ENCODE results near the gene GMDS. TPM values are rescaled to one million over a fixed set of nuclear protein-coding genes. Genes with fewer than 3 reads are reported as not detected.

The GMDS gene
- total and polyA plus RNA-seq, 2 experiments from 2014 or later, result 3.0 to 12.6 TPM

DNA sequence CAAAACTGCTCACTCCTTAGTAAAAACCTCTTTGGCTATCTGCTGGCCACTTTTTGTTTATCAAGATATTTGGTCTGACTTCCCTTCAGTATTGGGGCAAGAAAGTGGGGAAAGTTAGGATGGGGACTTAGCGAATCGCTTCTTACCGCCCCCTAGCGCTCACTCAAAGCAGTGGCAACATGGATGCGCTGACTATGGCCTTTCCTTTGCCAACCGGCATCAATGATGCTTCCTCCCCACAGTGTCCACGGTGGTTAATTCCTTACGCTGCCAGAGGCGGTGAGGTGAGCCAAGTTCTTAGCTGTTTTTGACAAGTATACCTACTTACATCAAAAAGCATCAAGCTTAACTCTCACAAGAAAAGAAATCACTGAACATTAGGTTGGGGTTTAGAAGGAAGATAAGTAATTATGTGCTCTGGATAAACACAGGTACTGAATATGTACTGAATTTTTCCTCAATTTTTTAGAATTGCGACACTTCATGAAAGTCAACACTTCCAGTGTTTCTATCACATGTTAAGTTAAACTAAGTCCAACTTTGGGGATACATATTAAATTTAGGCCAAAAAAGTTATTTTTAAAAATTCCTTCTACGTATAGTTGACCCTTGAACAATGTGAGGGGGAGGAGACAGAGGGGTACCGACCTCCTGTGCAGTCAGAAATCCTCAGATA, 86.7 kb downstream of the GMDS start:
- Histone ChIP-seq H3K4me1 (ENCODE audit: insufficient read depth) (peaks cover 38% of the 10 kb centered on the region), H3K27me3 (replicated peaks; ENCODE audit: insufficient read depth) (no peaks in the 10 kb centered on the region), H3F3A (ENCODE audit: insufficient read depth) (peaks cover 26% of the 10 kb centered on the region), H3K27ac (no peak overlapping the region), H3K9me2 (ENCODE audit: insufficient read depth) (no peaks in the 10 kb centered on the region), H3K79me2 (ENCODE audit: insufficient read depth) (no peaks in the 10 kb centered on the region), H2AFZ (no peak overlapping the region), H3K36me3 (ENCODE audit: low read depth) (no peaks in the 10 kb centered on the region), H3K4me3 (no peak overlapping the region), H3K9ac (no peak overlapping the region), H3K9me3 (ENCODE audit: low read depth) (no peaks in the 10 kb centered on the region), H3K4me2 (ENCODE audit: unreplicated experiment) (peak overlapping the region; percentile 46), H4K20me1 (ENCODE audit: insufficient read depth) (no peaks in the 10 kb centered on the region)
- in situ Hi-C loops (cut with MboI), result no loop called here
- WGBS, 2 experiments (ENCODE audit: low coverage in 1 of 2, low lambda C conversion rate in 2 of 2, missing lambda C conversion rate in 2 of 2), result 58 to 69% methylated on average over 12 of the region's 12 CpGs
- TF ChIP-seq EZH2 (IDR thresholded peaks at IDR 0.05; ENCODE audit: insufficient read depth, poor library complexity, severe bottlenecking), result no peak
- TF ChIP-seq EZH2phosphoT487 (IDR thresholded peaks at IDR 0.05; ENCODE audit: insufficient read depth, low read depth), result no peak
- DNase-seq, result peak; percentile 52

DNA sequence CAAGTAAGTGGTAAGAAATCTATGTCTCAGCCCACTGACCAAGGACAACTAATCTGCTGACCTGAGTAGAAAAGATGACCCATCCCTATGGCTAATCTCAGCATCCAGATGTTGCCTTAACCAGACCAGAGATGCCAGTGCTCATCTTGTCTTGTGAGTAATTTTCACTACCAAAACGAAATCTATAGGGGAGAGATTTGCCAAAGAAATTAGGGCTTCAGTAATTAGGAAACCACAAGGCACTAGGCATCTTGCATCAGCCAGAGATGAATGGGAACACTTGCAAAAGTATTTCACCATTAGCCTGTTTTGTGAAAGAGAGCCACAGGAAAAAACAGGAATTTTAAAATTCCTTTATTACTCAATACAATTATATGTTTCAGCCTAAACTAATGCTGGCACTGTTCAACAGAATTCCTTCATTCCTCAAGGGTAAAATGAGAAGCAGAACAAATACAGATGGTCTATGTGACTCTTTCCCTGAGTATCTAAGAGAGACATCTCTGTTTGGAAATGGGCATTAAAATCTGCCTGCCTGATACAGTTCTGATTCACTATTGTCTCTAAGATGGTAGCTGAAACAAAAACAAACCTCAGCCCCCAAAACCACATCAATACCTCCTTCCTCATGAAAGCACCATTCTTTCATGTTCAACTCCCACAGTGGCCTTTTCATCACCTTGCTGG, 87.8 kb downstream of the GMDS start:
- Histone ChIP-seq H3K9ac (0 out of 2 replicates have a peak overlapping the region, but pooled peaks have one; percentile 3), H3K79me2 (ENCODE audit: insufficient read depth) (no peaks in the 10 kb centered on the region), H3K4me3 (no peak overlapping the region), H3K27me3 (replicated peaks; ENCODE audit: insufficient read depth) (no peaks in the 10 kb centered on the region), H3K9me2 (ENCODE audit: insufficient read depth) (no peaks in the 10 kb centered on the region), H4K20me1 (ENCODE audit: insufficient read depth) (no peaks in the 10 kb centered on the region), H3K4me2 (ENCODE audit: unreplicated experiment) (peak overlapping the region; percentile 46), H3K36me3 (ENCODE audit: low read depth) (no peaks in the 10 kb centered on the region), H2AFZ (no peak overlapping the region), H3K9me3 (ENCODE audit: low read depth) (no peaks in the 10 kb centered on the region), H3K4me1 (ENCODE audit: insufficient read depth) (peaks cover 35% of the 10 kb centered on the region), H3K27ac (peak overlapping the region; percentile 60), H3F3A (ENCODE audit: insufficient read depth) (peaks cover 26% of the 10 kb centered on the region)
- WGBS, 2 experiments (ENCODE audit: low coverage in 1 of 2, low lambda C conversion rate in 2 of 2, missing lambda C conversion rate in 2 of 2), result 0% methylated on average over 1 of the region's 1 CpG
- DNase-seq, result peak; percentile 87
- in situ Hi-C loops (cut with MboI), result no loop called here
- no peak for TF ChIP-seq EZH2 (IDR thresholded peaks at IDR 0.05; ENCODE audit: insufficient read depth, poor library complexity, severe bottlenecking)
- TF ChIP-seq EZH2phosphoT487 (IDR thresholded peaks at IDR 0.05; ENCODE audit: insufficient read depth, low read depth), result peak; percentile 91

DNA sequence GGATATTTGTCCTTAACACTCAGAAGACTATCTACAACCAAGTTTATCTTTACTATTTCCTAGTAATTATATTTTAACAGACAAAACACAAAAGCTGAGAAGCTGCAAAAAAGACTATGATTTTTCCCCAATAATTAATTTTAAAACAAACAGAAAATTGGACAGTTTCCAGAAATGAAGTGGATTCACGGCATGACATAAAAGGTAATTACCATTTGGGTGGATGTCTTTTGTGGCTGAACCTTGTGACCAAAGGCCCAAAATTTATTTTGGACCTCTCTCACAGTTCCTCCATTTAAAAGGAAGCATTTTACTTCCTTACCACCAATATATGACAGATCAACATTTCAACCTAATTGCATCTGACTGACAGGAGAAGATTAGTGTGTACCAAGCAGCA, 90.2 kb downstream of the GMDS start:
- no peaks in the 10 kb centered on the region for H3K36me3 ChIP-seq (ENCODE audit: low read depth)
- no peak overlapping the region for H2AFZ ChIP-seq
- no peaks in the 10 kb centered on the region for H4K20me1 ChIP-seq (ENCODE audit: insufficient read depth)
- no peak for TF ChIP-seq EZH2 (IDR thresholded peaks at IDR 0.05; ENCODE audit: insufficient read depth, poor library complexity, severe bottlenecking)
- TF ChIP-seq EZH2phosphoT487 (IDR thresholded peaks at IDR 0.05; ENCODE audit: insufficient read depth, low read depth), result no peak
- no peak overlapping the region for H3K27ac ChIP-seq
- DNase-seq, result no peak
- H3K79me2 ChIP-seq (ENCODE audit: insufficient read depth), result no peaks in the 10 kb centered on the region
- peaks cover 26% of the 10 kb centered on the region for H3F3A ChIP-seq (ENCODE audit: insufficient read depth)
- H3K4me3 ChIP-seq, result no peak overlapping the region
- in situ Hi-C loops (cut with MboI), result no loop called here
- H3K4me2 ChIP-seq (ENCODE audit: unreplicated experiment), result no peak overlapping the region
- peaks cover 23% of the 10 kb centered on the region for H3K4me1 ChIP-seq (ENCODE audit: insufficient read depth)
- H3K9ac ChIP-seq, result no peak overlapping the region
- H3K9me2 ChIP-seq (ENCODE audit: insufficient read depth), result no peaks in the 10 kb centered on the region
- WGBS, 2 experiments (ENCODE audit: low coverage in 1 of 2, low lambda C conversion rate in 2 of 2, missing lambda C conversion rate in 2 of 2), result 98 to 100% methylated on average over 1 of the region's 1 CpG
- H3K27me3 ChIP-seq (replicated peaks; ENCODE audit: insufficient read depth), result no peaks in the 10 kb centered on the region
- no peaks in the 10 kb centered on the region for H3K9me3 ChIP-seq (ENCODE audit: low read depth)

DNA sequence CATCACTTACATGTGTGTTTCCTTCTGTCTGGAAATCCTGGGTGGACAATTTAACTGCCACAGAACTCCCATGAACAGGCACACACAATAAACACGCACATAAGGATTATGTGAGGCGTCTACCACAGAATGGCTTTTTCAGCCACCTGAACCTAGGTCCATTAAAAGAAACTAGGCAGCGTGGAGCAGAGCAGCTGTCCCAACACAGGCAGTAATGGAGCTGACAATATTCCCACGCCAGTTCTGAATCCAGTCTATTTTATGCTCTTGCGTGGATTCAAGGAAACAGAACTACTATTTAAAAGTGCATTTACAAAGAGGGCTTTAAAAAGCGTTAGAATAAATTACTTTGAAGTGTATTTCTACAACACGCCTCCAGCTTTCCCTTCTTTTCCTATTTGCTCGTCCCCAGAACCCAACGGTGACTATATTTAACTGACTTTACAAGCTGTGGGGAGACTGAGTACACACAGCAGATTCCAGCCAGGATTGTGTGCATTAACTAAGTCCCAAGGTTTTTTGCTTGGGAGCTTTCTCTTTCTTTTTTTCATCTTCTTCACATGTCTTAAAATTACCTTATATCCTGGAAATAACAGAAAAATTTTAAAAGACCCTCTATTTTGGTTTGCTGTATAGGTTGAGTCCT, 95.9 kb downstream of the GMDS start:
- H3F3A ChIP-seq (ENCODE audit: insufficient read depth), result peaks cover 19% of the 10 kb centered on the region
- no peak for DNase-seq
- H3K27me3 ChIP-seq (replicated peaks; ENCODE audit: insufficient read depth), result no peaks in the 10 kb centered on the region
- H3K9me3 ChIP-seq (ENCODE audit: low read depth), result no peaks in the 10 kb centered on the region
- no peaks in the 10 kb centered on the region for H4K20me1 ChIP-seq (ENCODE audit: insufficient read depth)
- TF ChIP-seq EZH2phosphoT487 (IDR thresholded peaks at IDR 0.05; ENCODE audit: insufficient read depth, low read depth), result no peak
- TF ChIP-seq EZH2 (IDR thresholded peaks at IDR 0.05; ENCODE audit: insufficient read depth, poor library complexity, severe bottlenecking), result no peak
- H2AFZ ChIP-seq, result no peak overlapping the region
- peaks cover 13% of the 10 kb centered on the region for H3K4me1 ChIP-seq (ENCODE audit: insufficient read depth)
- H3K4me3 ChIP-seq, result no peak overlapping the region
- no peak overlapping the region for H3K9ac ChIP-seq
- in situ Hi-C loops (cut with MboI), result no loop called here
- no peak overlapping the region for H3K4me2 ChIP-seq (ENCODE audit: unreplicated experiment)
- 92 to 96% methylated on average over 9 of the region's 9 CpGs for WGBS, 2 experiments (ENCODE audit: low coverage in 1 of 2, low lambda C conversion rate in 2 of 2, missing lambda C conversion rate in 2 of 2)
- no peaks in the 10 kb centered on the region for H3K79me2 ChIP-seq (ENCODE audit: insufficient read depth)
- H3K36me3 ChIP-seq (ENCODE audit: low read depth), result no peaks in the 10 kb centered on the region
- no peaks in the 10 kb centered on the region for H3K9me2 ChIP-seq (ENCODE audit: insufficient read depth)
- H3K27ac ChIP-seq, result no peak overlapping the region
